ENCODE results near the gene ZNF280A.

The ZNF280A gene

GRCh38 chr22:22556995-22557925, 37.2 kb upstream of the ZNF280A start:
- no peaks in the 10 kb centered on the region for H3K4me1 Mint-ChIP-seq
- H3K36me3 Mint-ChIP-seq (ENCODE audit: low read depth): no peaks in the 10 kb centered on the region
- H3K9me3 Mint-ChIP-seq: no peaks in the 10 kb centered on the region
- peaks cover 12% of the 10 kb centered on the region for H3K27me3 Mint-ChIP-seq (ENCODE audit: low read depth)
- H3K4me3 Mint-ChIP-seq: no peak overlapping the region
- no peak for TF ChIP-seq CTCF (IDR thresholded peaks at IDR 0.05; ENCODE audit: unreplicated experiment in 3 of 3)
- H3K27ac Mint-ChIP-seq: no peak overlapping the region

GRCh38 chr22:22556578-22556977, 36.5 kb upstream of the ZNF280A start:
- H3K27me3 Mint-ChIP-seq (ENCODE audit: low read depth): peaks cover 12% of the 10 kb centered on the region
- no peaks in the 10 kb centered on the region for H3K9me3 Mint-ChIP-seq
- H3K4me1 Mint-ChIP-seq: no peaks in the 10 kb centered on the region
- no peak for TF ChIP-seq CTCF (IDR thresholded peaks at IDR 0.05; ENCODE audit: unreplicated experiment in 3 of 3)
- H3K27ac Mint-ChIP-seq: no peak overlapping the region
- H3K4me3 Mint-ChIP-seq: no peak overlapping the region
- H3K36me3 Mint-ChIP-seq (ENCODE audit: low read depth): no peaks in the 10 kb centered on the region

- H3K4me1 Mint-ChIP-seq: no peaks in the 10 kb centered on the region
- H3K9me3 Mint-ChIP-seq: no peaks in the 10 kb centered on the region
- H3K27me3 Mint-ChIP-seq (ENCODE audit: low read depth): peaks cover 12% of the 10 kb centered on the region
- H3K4me3 Mint-ChIP-seq: no peak overlapping the region
- H3K27ac Mint-ChIP-seq: no peak overlapping the region
- TF ChIP-seq CTCF (IDR thresholded peaks at IDR 0.05; ENCODE audit: unreplicated experiment in 3 of 3): no peak
- H3K36me3 Mint-ChIP-seq (ENCODE audit: low read depth): no peaks in the 10 kb centered on the region
These were observed 35.5 kb upstream of the ZNF280A start for GRCh38 chr22:22555596-22555995.

GRCh38 chr22:22554587-22555284, 34.7 kb upstream of the ZNF280A start:
- no peak for TF ChIP-seq CTCF (IDR thresholded peaks at IDR 0.05; ENCODE audit: unreplicated experiment in 3 of 3)

GRCh38 chr22:22553735-22554586, 33.9 kb upstream of the ZNF280A start:
- no peaks in the 10 kb centered on the region for H3K4me1 Mint-ChIP-seq
- peaks cover 24% of the 10 kb centered on the region for H3K27me3 Mint-ChIP-seq (ENCODE audit: low read depth)
- H3K36me3 Mint-ChIP-seq (ENCODE audit: low read depth): no peaks in the 10 kb centered on the region
- H3K9me3 Mint-ChIP-seq: no peaks in the 10 kb centered on the region
- TF ChIP-seq CTCF (IDR thresholded peaks at IDR 0.05; ENCODE audit: unreplicated experiment in 3 of 3): no peak
- H3K27ac Mint-ChIP-seq: no peak overlapping the region
- no peak overlapping the region for H3K4me3 Mint-ChIP-seq

More at GRCh38 chr22:22554587-22555284, 34.7 kb upstream of the ZNF280A start:
- Mint-ChIP-seq H3K27me3 (ENCODE audit: low read depth) (peaks cover 16% of the 10 kb centered on the region), H3K9me3 (no peaks in the 10 kb centered on the region), H3K4me3 (no peak overlapping the region), H3K27ac (no peak overlapping the region), H3K4me1 (no peaks in the 10 kb centered on the region), H3K36me3 (ENCODE audit: low read depth) (no peaks in the 10 kb centered on the region)

Data from nephron (organoid).